Measurements from ENCODE around the gene LMF1.

LMF1 gene

GRCh38 chr16:974611-975261 is 4.0 kb upstream of the LMF1 start:
- TF ChIP-seq, protein P1, sequence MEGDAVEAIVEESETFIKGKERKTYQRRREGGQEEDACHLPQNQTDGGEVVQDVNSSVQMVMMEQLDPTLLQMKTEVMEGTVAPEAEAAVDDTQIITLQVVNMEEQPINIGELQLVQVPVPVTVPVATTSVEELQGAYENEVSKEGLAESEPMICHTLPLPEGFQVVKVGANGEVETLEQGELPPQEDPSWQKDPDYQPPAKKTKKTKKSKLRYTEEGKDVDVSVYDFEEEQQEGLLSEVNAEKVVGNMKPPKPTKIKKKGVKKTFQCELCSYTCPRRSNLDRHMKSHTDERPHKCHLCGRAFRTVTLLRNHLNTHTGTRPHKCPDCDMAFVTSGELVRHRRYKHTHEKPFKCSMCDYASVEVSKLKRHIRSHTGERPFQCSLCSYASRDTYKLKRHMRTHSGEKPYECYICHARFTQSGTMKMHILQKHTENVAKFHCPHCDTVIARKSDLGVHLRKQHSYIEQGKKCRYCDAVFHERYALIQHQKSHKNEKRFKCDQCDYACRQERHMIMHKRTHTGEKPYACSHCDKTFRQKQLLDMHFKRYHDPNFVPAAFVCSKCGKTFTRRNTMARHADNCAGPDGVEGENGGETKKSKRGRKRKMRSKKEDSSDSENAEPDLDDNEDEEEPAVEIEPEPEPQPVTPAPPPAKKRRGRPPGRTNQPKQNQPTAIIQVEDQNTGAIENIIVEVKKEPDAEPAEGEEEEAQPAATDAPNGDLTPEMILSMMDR (IDR thresholded peaks at IDR 0.05; ENCODE audit: low read depth, low read length) = no peak
- DNase-seq (ENCODE audit: extremely low read depth, low read depth) = no peak

DNA sequence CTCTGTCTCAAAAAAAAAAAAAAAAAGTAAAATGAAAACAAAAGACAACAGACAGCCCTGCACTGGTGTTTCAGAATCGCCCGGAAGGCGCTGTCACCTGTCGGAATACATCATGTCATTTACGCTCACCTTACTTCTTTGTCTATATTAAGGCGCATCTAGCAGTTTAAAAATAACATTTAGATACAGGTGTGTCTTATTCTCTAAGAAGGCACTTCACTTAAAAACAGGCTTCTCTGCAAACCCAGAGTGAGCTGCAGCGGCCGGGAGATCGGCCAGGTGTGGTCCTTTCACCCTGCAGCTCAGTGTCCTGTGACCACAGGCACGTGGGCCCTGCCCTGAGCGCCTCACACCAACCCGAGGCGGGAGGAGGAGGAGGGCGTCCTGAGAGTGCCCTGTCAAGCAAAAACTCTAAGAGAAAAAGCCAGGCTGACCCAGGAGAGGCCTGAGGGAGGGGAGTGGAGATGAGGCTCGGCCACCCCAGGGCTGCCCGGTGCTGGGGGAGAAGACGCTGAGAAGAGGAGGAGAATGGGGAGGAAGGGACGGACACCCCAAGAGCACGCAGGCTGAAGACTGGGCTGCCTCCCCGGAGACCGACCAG is 3.3 kb upstream of the LMF1 start:
- no peak for DNase-seq (ENCODE audit: extremely low read depth, low read depth)
- TF ChIP-seq, protein P1 (IDR thresholded peaks at IDR 0.05; ENCODE audit: low read depth, low read length) = no peak

DNA sequence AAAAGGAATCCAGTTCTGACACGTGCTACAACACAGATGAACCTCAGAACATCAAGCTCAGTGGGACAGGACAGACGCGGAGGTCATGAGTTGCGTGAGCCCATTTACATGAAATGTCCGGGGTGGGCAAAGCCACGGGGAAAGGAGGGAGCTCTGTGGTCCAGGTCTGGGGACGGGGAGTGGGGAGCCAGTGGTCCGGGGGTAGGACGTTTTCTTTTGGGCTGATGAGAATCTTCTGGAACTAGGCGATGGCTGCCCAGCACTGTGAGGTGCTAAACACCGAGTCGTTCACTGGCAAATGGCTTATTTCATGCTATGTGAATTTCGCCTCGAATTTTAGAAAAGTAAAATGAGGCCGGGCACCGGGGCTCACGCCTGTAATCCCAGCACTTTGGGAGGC is 2.6 kb upstream of the LMF1 start:
- TF ChIP-seq, protein P1 (IDR thresholded peaks at IDR 0.05; ENCODE audit: low read depth, low read length) = no peak
- DNase-seq (ENCODE audit: extremely low read depth, low read depth) = no peak

GRCh38 chr16:972316-973002 is 1.7 kb upstream of the LMF1 start:
- TF ChIP-seq, protein P1 (IDR thresholded peaks at IDR 0.05; ENCODE audit: low read depth, low read length) = no peak
- no peak for DNase-seq (ENCODE audit: extremely low read depth, low read depth)

DNA sequence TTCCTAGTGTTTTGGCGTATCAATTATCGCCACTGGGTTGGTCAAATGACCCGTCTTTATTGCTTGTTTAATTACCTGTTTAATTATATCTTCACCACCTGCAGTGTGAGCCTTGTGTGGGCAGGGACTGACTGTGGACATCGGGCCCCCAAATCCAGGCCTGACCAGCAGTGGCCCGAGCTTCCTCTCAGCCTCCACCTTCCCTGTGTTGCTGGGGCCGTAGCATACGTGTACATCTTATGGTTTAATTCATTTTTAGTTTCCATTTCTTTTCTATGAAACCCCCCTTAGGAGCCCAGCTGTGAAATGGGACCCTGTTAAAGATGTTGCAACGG is 1.2 kb upstream of the LMF1 start:
- no peak for DNase-seq (ENCODE audit: extremely low read depth, low read depth)
- TF ChIP-seq, protein P1 (IDR thresholded peaks at IDR 0.05; ENCODE audit: low read depth, low read length) = no peak

DNA sequence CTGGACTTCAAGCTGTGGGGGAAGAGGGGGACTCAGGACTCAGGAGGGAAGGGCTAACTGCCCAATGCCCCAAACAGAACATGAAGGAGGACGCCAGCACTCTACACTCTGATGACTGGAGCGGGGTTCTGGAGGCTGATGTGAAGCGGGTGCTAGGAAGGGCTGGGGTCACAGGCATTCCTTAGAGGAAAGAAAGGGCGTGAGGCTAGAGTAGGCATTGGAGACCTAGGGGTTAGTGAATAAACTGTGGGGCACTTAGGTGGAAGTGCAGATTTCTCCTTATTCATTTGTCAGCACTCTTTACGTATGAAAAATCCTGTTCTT is 760 bp upstream of the LMF1 start:
- no peak for DNase-seq (ENCODE audit: extremely low read depth, low read depth)
- TF ChIP-seq, protein P1 (IDR thresholded peaks at IDR 0.05; ENCODE audit: low read depth, low read length) = no peak

GRCh38 chr16:970386-970765 is 408 bp downstream of the LMF1 start:
- DNase-seq (ENCODE audit: extremely low read depth, low read depth) = no peak
- TF ChIP-seq, protein P1 (IDR thresholded peaks at IDR 0.05; ENCODE audit: low read depth, low read length) = no peak
